Activated CD4-positive, alpha-beta T cell treated with anti-CD3 and anti-CD28 coated beads for 1 hour (primary cell): ENCODE data around the gene UBE2D1.

ENCODE experiments used
- DNase-seq: peaks from one replicate; pipeline ENCODE4 v3.0.0-alpha.2; 2020

The UBE2D1 gene

GRCh38 chr10:58341947-58342346, 7.1 kb downstream of the UBE2D1 start:
- DNase-seq, result no peak

GRCh38 chr10:58347967-58348366, 13.2 kb downstream of the UBE2D1 start:
- DNase-seq, result no peak

GRCh38 chr10:58348571-58349033, 13.8 kb downstream of the UBE2D1 start:
- DNase-seq, result no peak

GRCh38 chr10:58350023-58350422, 15.2 kb downstream of the UBE2D1 start:
- DNase-seq, result no peak

GRCh38 chr10:58350619-58351323, 16.0 kb downstream of the UBE2D1 start:
- DNase-seq, result no peak

DNA sequence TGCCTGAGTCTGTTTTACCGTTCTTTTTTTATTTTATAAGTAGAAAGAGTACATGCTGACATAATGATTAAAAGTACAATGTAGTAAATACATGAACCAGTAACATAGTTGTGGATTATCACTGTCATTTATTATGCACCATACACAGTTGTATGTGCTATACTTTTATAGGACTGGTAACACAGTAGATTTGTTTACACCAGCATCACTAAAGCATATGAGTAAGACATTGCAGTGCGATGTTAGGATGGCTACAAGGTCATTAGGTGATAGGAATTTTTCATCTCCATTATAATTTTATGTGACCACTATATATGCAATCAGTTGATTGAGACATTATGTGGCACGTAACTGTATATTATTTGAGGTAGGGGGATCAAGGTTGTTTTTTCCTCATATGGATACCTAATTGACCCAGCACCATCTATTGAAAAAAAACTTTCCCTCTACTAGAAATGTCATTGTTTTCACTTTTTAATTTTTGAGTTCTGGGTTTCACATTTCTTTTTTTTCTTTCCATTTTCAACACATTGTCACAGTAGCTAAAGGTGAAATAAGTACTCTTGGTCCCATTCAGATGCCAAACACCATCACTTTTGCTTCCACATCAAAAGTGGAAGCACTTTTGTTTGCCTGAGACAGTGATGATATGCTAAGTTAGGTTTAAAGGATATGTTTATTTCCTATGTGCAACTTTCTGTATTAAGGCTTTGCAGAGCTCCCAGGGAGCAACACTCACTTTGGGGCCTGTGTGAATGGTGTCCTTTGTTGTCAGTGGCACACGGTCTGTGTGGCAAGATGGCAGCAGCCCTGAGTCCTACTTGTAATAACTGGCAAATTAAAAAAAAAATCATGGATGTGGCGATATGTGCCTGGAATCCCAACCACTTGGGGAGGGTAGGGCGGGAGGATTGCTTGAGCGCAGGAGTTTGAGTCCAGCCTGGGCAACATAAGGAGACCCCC, 17.1 kb downstream of the UBE2D1 start:
- DNase-seq, result no peak

DNA sequence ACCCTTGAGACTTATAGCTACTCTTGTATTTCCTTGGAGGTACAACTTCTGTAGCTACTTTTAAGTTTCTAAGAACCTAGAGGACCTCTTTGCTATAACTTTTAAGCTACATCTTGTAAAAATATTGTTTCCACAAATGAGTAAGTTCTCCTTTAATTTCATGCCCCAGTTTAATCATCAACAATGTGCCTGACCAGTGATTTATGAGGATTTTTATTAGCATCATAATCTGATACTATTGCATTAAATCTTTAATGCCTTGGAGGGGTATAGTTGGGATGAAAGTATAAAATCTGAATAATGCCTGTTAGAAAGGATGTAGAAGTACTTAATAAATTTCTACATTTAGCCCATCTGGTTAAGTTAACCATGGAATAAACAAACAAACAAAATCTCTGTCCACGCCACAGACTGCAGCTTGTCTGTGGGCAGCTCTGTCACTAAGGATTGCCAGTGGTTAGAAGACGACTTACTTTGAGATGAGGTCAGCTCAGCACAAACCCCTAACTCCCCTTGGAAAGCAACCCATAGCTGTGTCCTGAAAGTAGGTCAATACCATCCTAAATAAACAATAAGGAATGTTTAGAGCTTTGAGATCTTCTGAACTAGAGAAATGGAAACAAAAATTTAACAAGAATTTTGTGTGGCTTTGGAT, 18.3 kb downstream of the UBE2D1 start:
- no peak for DNase-seq

DNA sequence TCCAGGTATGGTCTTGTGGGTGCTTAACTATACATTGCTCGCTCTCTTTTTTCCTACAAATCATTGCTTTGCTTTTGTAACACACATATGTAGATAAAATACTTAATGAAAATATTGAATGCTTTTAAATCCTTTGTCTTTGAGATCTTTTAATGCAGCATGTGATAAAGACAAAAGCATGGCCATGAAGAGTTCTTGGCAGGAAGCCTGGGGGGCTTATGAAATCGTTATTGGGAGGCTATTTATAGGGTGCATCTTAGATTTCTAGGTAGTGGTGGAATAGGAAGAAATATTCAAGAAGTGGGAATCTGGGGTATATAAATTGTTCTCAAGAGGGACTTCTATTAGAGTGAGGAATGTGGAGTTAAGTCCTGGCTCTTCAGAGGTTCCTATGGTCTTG, 21.9 kb downstream of the UBE2D1 start:
- DNase-seq, result no peak

GRCh38 chr10:58358314-58358933, 23.6 kb downstream of the UBE2D1 start:
- no peak for DNase-seq

- DNase-seq, result no peak
These were observed 24.1 kb downstream of the UBE2D1 start for GRCh38 chr10:58358947-58359346.

- DNase-seq, result no peak
These were observed 24.7 kb downstream of the UBE2D1 start for GRCh38 chr10:58359541-58359940.

DNA sequence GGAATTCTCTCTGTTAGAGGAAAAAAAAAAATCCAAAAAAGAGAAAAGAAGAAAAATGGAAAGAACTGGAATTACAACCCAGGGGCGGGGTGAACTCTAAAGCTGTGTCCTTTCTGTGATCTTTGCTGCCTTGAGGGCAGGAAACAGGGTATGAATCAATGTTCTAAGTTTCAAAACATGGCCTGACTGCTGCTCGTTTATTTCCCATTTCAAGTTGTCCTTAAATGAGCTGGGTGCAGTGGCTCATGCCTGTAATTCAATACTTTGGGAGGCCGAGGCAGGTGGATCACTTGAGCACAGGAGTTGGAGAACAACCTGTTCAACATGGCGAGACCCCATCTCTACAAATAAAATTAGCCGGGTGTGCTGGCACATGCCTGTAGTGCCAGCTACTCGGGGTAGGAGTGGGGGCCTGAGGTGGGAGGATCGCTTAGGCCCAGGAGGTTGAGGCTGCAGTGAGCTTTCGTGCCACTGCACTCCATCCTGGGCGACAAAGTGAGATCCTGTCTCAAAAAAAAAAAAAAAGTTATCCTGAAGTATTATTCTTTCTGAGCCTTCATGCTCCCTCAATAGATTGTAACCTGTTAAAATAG, 25.7 kb downstream of the UBE2D1 start:
- DNase-seq, result no peak

DNA sequence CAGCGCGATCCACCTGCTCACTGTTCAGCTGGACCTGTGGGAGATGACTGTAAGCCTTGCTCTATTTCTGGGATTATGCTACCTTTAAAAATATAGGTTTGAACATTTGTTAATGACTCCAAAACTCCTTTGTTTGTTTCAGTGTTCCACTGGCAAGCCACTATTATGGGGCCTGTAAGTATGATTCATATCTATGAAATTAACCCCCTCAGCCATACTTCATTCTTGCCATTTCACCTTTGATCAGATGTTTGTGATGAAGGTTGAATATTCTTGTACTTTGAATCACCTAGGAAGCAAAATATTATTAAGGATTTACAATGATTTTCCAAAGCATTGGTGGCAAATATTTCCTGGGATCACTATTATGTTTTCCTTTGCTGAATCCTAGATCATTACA, 26.5 kb downstream of the UBE2D1 start:
- DNase-seq, result no peak

GRCh38 chr10:58362027-58362789, 27.4 kb downstream of the UBE2D1 start:
- no peak for DNase-seq

GRCh38 chr10:58367069-58367468, 32.3 kb downstream of the UBE2D1 start:
- no peak for DNase-seq

- no peak for DNase-seq
These were observed 36.7 kb downstream of the UBE2D1 start for GRCh38 chr10:58371473-58371872.

DNA sequence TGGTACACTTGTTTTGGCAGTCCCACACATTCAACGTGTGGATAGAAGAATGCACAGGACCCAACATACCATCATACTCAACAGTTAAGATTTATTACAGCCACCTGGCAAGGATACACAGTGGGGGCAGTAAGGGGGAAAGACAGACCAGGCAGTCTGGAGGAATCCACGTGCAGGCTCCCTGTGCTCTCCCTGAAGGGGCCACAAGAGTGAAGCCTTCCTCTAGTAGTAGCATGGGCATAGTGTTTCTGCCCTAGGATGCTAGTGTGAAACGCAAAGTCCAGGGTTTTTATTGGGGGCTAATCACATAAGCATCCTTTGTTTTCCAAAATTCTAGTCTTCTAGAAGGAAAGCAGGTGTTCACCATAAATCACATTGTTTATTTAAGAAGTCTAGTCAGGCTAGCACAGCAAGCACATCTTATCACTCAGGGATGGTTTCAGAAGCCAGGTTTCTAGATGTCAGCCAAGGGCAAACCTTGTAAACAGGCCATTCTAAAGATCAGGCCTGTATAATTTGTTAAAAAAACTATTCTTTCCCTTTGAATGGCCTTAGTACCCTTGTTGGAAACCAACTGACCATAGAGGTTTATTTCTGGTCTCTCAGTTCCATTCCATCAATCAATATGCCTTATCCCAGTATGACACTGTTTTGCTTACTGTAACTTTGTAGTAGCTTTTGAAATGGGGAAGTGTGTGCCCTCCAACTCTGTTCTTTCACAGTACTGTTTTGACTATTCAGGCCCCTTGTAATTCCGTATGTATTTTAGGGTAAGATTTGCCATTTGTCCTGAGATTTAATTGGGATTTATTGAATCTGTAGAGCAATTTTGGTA, 38.0 kb downstream of the UBE2D1 start:
- DNase-seq, result no peak

DNA sequence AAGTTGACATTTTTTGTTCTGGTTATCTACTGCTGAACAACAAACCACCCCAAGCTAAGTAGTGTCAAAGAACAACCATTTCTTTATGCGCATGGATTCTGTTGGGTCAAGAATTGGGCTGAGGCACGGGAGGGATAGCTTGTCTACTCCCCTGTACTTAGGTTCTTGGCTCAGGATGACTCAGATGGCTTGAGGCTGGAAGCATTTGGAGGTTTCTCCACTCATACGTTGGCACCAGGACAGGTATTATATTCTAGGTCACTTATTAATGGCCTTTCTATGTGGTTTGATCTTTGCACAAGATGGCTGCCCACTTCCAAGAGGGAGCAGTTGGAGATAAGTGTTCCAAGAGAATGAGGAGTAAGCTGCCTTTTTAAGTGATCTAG, 38.6 kb downstream of the UBE2D1 start:
- DNase-seq, result no peak

DNA sequence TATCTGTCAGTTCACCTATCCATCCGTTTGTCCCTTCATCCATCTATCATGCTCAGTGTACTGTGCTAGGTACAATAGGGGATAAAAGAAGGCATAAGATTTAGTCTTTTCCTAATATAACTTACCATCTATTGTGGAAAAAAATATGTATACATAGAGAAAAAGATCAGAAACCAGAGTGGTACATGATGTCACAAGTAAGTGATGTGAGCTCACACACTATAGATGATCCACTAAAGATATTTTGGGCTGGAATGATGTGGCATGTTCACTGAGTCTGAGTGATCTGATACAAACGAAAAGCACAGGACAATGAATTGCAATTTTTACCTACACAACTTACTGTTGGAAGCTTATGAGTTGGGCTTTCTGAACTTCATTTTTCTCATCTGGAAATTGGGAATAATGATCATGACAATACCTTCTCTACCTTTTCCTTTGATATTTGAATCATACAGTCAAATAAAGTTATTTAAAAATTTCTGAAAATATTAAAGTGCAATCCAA, 47.7 kb downstream of the UBE2D1 start:
- DNase-seq, result no peak

- no peak for DNase-seq
These were observed 49.3 kb downstream of the UBE2D1 start for GRCh38 chr10:58384095-58384494.

GRCh38 chr10:58384544-58384998, 49.8 kb downstream of the UBE2D1 start:
- no peak for DNase-seq
